HL-60 (cell line): ENCODE measurements around the gene DIAPH1.

Experiments used
- GABPA ChIP-seq: IDR thresholded peaks from 2 replicates; pipeline ENCODE4 v1.6.1; 2012; ENCODE audit warnings: low read depth
- POLR2AphosphoS5 ChIP-seq: IDR thresholded peaks from 2 replicates; pipeline ENCODE4 v1.6.1; 2012; ENCODE audit warnings: low read depth
- SPI1 ChIP-seq: IDR thresholded peaks from 2 replicates; pipeline ENCODE4 v1.6.1; 2012; ENCODE audit warnings: low read depth, mild to moderate bottlenecking, borderline replicate concordance
- TF ChIP-seq, protein P1 (sequence below): IDR thresholded peaks from one replicate; pipeline ENCODE4 v1.5.1; 2011; ENCODE audit warnings: low read length, control low read depth, inconsistent platforms; ENCODE audit not compliant: insufficient read depth
- TF ChIP-seq, protein P2 (sequence below): IDR thresholded peaks from 2 replicates; pipeline ENCODE4 v1.6.1; 2012; ENCODE audit warnings: low read depth; ENCODE audit not compliant: insufficient replicate concordance

DNA sequence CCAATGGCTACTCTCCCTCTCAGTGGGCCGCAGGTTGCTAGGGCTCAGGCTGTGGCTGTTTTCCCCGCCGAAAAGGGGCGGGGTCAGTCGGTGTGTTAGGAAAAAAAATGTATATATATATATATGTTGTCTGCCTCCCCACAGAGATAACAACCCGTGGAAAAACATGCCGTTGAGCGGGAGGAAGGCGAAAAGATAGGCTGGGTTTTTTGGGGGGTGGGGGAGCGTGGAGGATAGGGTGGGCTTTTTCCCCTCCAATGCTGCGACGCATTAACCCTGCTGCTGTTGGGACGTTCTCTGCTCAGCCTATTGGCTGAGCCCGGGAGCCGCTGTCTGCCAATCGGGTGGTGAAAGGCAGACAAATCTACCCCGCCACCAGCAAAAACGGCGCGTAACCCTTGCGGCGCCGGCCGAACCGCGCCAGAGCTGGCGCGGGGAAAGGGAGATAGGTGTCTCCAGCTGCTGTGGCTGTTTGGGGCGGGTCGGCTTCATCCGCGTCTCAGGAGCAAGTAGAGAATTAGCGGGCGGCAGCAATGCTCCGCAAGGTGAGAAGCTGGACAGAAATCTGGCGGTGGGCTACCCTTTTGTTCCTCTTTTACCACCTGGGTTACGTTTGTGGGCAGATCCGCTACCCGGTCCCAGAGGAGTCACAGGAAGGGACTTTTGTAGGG lies 134.0 kb downstream of the DIAPH1 start, which contains the start of gene PCDHGC4:
- TF ChIP-seq, protein P1, sequence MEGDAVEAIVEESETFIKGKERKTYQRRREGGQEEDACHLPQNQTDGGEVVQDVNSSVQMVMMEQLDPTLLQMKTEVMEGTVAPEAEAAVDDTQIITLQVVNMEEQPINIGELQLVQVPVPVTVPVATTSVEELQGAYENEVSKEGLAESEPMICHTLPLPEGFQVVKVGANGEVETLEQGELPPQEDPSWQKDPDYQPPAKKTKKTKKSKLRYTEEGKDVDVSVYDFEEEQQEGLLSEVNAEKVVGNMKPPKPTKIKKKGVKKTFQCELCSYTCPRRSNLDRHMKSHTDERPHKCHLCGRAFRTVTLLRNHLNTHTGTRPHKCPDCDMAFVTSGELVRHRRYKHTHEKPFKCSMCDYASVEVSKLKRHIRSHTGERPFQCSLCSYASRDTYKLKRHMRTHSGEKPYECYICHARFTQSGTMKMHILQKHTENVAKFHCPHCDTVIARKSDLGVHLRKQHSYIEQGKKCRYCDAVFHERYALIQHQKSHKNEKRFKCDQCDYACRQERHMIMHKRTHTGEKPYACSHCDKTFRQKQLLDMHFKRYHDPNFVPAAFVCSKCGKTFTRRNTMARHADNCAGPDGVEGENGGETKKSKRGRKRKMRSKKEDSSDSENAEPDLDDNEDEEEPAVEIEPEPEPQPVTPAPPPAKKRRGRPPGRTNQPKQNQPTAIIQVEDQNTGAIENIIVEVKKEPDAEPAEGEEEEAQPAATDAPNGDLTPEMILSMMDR = no peak
- TF ChIP-seq, protein P2, sequence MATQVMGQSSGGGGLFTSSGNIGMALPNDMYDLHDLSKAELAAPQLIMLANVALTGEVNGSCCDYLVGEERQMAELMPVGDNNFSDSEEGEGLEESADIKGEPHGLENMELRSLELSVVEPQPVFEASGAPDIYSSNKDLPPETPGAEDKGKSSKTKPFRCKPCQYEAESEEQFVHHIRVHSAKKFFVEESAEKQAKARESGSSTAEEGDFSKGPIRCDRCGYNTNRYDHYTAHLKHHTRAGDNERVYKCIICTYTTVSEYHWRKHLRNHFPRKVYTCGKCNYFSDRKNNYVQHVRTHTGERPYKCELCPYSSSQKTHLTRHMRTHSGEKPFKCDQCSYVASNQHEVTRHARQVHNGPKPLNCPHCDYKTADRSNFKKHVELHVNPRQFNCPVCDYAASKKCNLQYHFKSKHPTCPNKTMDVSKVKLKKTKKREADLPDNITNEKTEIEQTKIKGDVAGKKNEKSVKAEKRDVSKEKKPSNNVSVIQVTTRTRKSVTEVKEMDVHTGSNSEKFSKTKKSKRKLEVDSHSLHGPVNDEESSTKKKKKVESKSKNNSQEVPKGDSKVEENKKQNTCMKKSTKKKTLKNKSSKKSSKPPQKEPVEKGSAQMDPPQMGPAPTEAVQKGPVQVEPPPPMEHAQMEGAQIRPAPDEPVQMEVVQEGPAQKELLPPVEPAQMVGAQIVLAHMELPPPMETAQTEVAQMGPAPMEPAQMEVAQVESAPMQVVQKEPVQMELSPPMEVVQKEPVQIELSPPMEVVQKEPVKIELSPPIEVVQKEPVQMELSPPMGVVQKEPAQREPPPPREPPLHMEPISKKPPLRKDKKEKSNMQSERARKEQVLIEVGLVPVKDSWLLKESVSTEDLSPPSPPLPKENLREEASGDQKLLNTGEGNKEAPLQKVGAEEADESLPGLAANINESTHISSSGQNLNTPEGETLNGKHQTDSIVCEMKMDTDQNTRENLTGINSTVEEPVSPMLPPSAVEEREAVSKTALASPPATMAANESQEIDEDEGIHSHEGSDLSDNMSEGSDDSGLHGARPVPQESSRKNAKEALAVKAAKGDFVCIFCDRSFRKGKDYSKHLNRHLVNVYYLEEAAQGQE = no peak
- TF ChIP-seq POLR2AphosphoS5 (no peak), GABPA (no peak), SPI1 (no peak)
